Activated T-helper 9 cell treated with anti-CD3 and anti-CD28 coated beads, Interleukin-2, amount 50 U/mL, for 16 hours (primary cell): ENCODE data around the gene ZNF292.
"Not testable (repeated sequence)": the region's sequence is repeated elsewhere in the genome, so short reads cannot be mapped to it uniquely, and the experiment has no call there.

ENCODE experiments used
- DNase-seq: peaks from one replicate; pipeline ENCODE4 v3.0.0-alpha.2; 2020; ENCODE audit warnings: low read depth

Gene ZNF292

GRCh38 chr6:87154993-87155841, at the start of gene ZNF292:
Gene ZNF292 (plus strand): TSS chr6:87155565. CDS start chr6:87155592, 27 bp downstream.
- peak; percentile 94 for DNase-seq

- no peak for DNase-seq
Observed at GRCh38 chr6:87105823-87106222, 49.5 kb upstream of the ZNF292 start.

DNA sequence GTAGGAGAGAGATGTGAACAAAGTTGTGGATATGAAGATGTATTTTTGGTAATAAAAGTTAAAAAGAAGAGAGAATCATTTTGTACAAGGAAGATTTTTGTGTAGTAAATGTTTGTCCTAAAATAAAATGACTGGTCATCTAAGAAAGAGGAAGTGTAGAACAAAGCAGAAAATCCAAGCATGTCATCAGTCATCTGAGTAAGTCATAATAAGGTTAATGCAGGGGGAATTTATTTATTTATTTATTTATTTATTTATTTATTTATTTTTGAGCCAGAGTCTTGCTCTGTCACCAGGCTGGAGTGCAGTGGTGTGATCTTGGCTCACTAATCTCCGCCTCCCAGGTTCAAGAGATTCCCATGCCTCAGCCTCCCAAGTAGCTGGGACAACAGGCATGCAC, 44.7 kb upstream of the ZNF292 start:
- no peak for DNase-seq

DNA sequence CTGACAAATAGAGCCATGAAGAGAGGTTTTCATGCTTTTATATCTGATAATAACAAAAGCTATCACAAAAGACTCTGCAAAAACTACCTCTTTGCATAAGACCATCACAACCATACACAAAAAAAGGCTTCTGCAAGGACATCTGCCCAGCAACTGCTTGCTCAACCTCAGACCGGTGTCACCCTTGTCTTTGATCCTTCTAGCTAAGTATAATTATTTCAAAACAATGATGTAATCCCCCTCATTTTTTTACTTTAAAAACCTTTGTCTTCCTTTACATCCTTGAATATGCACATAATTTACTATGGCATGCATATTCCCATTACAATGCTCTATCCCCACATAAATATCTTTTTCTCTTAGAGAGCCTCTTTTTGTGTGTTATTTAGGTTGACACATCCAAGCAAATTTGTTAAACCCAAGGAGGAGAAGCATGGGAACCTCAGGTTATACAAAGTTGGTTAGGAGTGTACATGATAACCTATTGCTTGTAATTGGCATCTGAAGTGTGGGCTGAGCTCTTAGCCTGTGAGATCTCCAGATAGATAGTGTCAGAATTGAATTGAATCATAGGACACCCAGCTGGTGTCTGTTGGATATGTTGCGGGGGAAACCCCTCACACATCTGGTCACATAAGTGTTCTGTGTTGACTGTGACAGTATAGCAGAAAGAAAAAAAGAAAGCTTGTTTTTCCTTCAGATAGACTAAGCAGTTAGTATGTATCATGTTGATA, 39.8 kb upstream of the ZNF292 start:
- no peak for DNase-seq

DNA sequence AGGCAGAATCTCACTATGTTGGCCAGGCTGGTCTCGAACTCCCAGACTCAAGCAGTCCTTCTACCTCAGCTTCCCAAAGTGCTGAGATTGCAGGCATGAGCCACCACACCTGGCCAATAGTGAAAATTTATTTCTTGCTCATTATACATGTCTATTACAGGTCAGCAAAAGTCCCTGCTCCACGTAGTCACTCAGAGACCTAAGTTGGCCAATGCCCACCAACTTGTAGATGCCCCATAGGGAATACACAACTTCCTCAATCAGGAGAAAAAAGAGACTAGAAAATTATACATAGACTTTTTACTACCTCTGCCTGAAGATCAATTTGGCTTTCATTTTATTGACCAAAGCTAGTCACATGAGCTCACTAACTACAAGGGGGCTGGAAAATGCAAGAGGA, 38.4 kb upstream of the ZNF292 start:
- no peak for DNase-seq

DNA sequence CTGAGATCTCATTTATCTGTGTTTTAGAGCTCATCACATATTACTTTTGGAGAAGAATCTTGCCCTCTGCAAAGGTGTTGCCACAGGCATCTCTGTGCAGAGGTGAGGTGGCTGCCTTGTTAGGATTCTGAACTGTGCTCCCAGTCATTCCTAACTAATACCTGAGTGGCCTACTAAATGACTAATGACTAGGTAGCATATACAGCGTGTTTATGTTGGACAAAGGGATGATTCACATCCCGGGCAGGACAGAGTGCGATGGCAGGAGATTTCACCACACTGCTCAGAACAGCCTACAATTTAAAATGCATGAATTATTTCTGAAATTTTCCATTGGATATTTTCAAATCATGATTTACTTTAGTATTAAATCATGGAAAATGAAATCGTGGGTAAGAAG, 37.3 kb upstream of the ZNF292 start:
- DNase-seq: no peak

GRCh38 chr6:87122477-87122876, 32.9 kb upstream of the ZNF292 start:
- no peak for DNase-seq

DNA sequence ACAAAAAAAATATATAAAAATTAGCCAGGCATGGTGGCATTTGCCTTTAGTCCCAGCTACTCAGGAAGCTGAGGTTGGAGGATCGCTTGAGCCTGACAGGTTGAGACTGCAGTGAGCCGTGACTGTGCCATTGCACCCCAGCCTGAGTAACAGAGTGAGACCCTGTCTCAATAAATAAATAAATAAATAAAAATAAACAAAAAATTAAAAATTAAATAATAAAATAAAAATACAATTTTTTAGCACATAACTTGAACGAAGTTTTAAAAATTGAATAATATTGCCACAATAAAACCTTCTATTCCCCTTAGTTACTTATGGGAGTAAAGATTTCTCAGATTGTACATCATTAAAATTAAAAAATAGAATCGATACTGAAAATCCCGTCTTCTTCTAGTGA, 31.3 kb upstream of the ZNF292 start:
- DNase-seq: no peak

GRCh38 chr6:87126501-87126900, 28.9 kb upstream of the ZNF292 start:
- no peak for DNase-seq

- DNase-seq: no peak
Observed at GRCh38 chr6:87127737-87128136, 27.6 kb upstream of the ZNF292 start.

DNA sequence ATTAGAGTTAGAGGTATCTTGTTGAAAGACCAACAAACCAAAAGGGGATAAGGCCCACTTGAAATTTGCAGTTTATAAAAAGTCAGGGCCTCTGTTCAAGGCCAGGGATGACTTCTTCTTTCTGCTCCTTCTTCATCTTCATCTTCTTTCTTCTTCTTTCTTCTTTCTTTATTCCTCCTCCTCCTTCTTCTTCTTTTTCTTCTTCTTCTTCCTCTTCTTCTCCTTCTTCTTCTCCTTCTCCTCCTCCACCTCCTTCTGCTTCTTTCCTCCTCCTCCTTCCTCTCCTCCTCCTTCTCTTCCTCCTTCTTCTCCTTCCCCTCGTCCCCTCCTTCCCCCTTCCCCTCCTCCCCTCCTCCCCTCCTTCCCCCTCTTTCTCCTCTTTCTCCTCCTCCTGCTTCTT, 18.4 kb upstream of the ZNF292 start:
- no peak for DNase-seq

GRCh38 chr6:87139236-87139635, 16.1 kb upstream of the ZNF292 start:
- DNase-seq: no peak

DNA sequence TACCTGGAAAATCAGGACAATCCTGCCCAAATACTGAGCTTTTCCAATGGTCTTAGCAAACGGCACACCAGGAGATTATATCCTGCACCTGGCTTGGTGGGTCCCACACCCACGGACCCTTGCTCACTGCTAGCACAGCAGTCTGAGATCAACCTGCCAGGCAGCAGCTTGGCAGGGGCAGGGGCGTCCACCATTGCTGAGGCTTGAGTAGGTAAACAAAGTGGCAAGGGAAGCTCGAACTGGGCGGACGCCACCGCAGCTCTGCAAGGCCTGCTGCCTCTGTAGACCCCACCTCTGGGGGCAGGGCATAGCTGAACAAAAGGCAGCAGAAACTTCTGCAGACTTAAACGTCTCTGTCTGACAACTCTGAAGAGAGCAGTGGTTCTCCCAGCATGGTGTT, 15.4 kb upstream of the ZNF292 start:
- not testable (repeated sequence) for DNase-seq

GRCh38 chr6:87146363-87146762, 9.0 kb upstream of the ZNF292 start:
- DNase-seq: no peak

DNA sequence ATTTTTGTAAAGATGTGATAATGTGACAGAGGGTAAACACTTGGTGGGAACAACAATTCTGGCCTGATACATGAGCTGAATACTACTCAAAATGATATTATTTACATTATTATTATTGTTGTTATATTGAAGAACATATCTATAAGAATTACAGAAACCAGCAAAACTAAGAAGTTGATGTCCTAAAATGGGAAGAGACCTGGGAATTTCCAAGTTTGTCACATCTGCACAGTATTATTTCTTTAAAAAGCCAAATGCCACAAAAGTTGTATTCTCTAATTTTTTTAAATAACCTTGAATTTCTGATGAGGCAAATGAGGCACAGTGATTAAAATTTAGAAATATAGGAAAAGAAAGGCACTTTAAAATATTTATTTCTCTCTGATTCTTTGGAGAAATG, 5.0 kb upstream of the ZNF292 start:
- DNase-seq: no peak

- no peak for DNase-seq
Observed at GRCh38 chr6:87151471-87151780, 3.9 kb upstream of the ZNF292 start.

DNA sequence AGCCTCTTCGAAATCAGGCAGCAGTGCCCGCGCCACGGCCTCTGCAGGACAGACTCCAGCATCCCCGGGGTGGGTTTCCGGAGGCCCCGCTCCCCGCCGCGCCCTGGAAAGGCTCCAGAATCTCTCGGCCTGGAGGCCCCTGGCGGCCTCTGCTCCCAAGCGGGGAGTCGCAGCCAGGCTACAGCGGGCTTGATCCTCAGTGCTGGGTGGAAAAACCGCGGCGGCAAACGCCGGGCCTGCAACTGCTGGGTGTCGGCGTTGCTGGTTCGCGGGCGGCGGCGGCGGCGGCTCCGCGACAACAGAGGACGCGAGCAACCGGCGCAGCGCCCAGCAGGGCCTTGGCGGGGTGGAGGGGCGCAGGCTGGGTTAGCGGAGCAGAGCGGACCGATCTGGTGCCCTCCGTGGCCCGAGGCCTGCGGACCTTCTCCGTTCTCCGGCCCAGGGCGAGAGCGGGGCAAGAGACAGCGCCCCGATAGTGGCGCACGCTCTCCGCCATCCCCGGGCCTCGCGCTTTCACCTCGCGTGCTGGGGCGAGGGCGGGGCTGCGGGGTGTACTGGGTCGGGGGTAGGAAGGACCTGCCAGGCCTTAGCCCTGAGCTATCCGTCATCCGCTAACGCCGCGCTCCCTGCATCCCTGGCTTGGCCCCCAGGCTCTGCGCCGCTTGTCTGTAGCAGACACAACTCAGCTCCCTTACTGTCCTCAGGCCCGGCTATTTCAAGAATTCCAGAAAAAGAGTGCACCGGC, 3.4 kb upstream of the ZNF292 start:
- peak; percentile 61 for DNase-seq

GRCh38 chr6:87152526-87152955, 2.8 kb upstream of the ZNF292 start:
- no peak for DNase-seq

- no peak for DNase-seq
Observed at GRCh38 chr6:87154641-87154992, 748 bp upstream of the ZNF292 start.

- DNase-seq: peak; percentile 44
Observed at GRCh38 chr6:87155842-87156815, 764 bp downstream of the ZNF292 start.

- not testable (repeated sequence) for DNase-seq
Observed at GRCh38 chr6:87157596-87157995, 2.2 kb downstream of the ZNF292 start.

- DNase-seq: no peak
Observed at GRCh38 chr6:87161299-87161698, 5.9 kb downstream of the ZNF292 start.
